ENCODE data around the gene TET1. TPM values are rescaled to one million over a fixed set of nuclear protein-coding genes. Genes with fewer than 3 reads are reported as not detected.

Gene TET1
- total RNA-seq, 1 donor from 2014 or later: 2.1 TPM

DNA sequence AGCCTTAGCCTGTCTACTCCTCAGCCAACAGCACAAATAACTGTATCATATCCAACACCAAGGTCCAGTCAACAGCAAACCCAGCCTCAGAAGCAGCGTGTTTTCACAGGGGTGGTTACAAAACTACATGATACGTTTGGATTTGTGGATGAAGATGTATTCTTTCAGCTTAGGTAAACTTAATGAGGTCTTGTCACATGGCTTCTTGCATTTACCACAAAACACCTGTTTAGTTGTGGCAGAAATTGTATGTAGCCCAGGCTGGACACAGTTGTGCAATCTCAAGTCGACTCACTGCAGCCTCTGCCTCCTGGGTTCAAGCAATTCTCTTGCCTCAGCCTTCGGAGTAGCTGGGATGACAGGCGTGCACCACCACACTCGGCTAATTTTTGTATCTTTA lies 182.3 kb downstream of the TET1 start:
- no peak for ATAC-seq
- no peak overlapping the region for H3K4me3 ChIP-seq
- no peaks in the 10 kb centered on the region for H3K4me1 ChIP-seq
- DNase-seq: no peak
- intact Hi-C loops (cut with DNase I): no loop called here
- H3K27me3 ChIP-seq: no peaks in the 10 kb centered on the region
- H3K9me3 ChIP-seq: no peaks in the 10 kb centered on the region
- H3K27ac ChIP-seq: no peak overlapping the region
- peaks cover 99% of the 10 kb centered on the region for H3K36me3 ChIP-seq
- TF ChIP-seq, protein P1, sequence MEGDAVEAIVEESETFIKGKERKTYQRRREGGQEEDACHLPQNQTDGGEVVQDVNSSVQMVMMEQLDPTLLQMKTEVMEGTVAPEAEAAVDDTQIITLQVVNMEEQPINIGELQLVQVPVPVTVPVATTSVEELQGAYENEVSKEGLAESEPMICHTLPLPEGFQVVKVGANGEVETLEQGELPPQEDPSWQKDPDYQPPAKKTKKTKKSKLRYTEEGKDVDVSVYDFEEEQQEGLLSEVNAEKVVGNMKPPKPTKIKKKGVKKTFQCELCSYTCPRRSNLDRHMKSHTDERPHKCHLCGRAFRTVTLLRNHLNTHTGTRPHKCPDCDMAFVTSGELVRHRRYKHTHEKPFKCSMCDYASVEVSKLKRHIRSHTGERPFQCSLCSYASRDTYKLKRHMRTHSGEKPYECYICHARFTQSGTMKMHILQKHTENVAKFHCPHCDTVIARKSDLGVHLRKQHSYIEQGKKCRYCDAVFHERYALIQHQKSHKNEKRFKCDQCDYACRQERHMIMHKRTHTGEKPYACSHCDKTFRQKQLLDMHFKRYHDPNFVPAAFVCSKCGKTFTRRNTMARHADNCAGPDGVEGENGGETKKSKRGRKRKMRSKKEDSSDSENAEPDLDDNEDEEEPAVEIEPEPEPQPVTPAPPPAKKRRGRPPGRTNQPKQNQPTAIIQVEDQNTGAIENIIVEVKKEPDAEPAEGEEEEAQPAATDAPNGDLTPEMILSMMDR (IDR thresholded peaks at IDR 0.05): no peak

Other genes with a start within 250 kb of the TET1 start
- 95.3 TPM for gene HNRNPH3, start 228.3 kb upstream of the TET1 start, total RNA-seq
- 2.3 TPM for gene PBLD, start 227.4 kb upstream of the TET1 start, total RNA-seq
- gene RUFY2, start 153.1 kb upstream of the TET1 start, total RNA-seq: 23.1 TPM
- gene DNA2, start 88.4 kb upstream of the TET1 start, total RNA-seq: 5.2 TPM
- 36.2 TPM for gene SLC25A16, start 32.8 kb upstream of the TET1 start, total RNA-seq
- gene CCAR1, start 160.9 kb downstream of the TET1 start, total RNA-seq: 45.8 TPM

Measured in upper lobe of right lung (tissue), 1 donor.